ENCODE data around the gene FRMD3.

DNA sequence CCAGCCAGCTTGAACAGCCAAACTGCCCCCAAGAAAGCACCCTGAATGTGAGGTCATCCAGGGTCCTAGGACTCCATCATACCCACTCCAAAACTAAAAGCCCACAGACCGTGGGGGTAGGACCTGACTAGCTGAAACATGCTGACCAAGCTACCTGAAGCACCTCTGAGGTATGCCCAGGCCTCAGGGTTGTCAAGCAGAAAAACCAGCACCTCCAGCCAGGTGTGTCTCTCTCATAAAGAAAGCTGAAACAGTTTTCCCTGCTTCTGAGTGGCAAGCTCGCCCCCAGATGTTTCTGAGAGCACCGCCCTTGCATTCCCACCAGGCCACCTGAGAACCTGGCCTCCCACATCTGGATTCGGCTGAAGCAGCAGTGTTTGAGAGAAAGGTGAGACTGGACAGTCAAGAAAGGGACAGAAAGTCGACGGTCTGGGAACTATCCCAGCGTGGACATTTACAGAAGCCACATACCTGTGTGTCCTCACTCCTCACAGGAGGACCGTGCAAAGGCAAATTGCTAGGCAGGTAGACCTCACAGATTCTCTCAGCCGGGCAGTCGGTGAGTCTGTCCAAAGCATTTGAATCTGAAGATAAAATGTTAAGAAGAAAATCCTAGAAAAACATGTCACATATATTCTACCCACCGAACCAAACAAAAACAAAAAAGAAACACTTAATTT is 319.6 kb downstream of the FRMD3 start:
- TF ChIP-seq POLR2A (IDR thresholded peaks at IDR 0.05), result no peak
- TF ChIP-seq, protein P1, sequence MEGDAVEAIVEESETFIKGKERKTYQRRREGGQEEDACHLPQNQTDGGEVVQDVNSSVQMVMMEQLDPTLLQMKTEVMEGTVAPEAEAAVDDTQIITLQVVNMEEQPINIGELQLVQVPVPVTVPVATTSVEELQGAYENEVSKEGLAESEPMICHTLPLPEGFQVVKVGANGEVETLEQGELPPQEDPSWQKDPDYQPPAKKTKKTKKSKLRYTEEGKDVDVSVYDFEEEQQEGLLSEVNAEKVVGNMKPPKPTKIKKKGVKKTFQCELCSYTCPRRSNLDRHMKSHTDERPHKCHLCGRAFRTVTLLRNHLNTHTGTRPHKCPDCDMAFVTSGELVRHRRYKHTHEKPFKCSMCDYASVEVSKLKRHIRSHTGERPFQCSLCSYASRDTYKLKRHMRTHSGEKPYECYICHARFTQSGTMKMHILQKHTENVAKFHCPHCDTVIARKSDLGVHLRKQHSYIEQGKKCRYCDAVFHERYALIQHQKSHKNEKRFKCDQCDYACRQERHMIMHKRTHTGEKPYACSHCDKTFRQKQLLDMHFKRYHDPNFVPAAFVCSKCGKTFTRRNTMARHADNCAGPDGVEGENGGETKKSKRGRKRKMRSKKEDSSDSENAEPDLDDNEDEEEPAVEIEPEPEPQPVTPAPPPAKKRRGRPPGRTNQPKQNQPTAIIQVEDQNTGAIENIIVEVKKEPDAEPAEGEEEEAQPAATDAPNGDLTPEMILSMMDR (IDR thresholded peaks at IDR 0.05), result no peak
